A172 (cell line): ENCODE data around the gene SOBP. TPM values are rescaled to one million over a fixed set of nuclear protein-coding genes. Genes with fewer than 3 reads are reported as not detected.

Experiments
- DNase-seq: peaks from one replicate; pipeline ENCODE4 v3.0.0-alpha.2; 2015; ENCODE audit warnings: low spot score
- total RNA-seq: library from RNA; depleted of rRNA; stranded (reverse); fragments of >200 nt; shearing (Covaris generic); gene quantifications from 2 replicates; pipeline ENCODE4 v1.2.3, GENCODE V29; 2014; rRNA removed

Gene SOBP
- total RNA-seq, 1 experiment from 2014 or later: not detected

- DNase-seq: no peak
These were observed 200.2 kb downstream of the SOBP start for GRCh38 chr6:107689951-107690642.

GRCh38 chr6:107690643-107691061 lies 200.7 kb downstream of the SOBP start:
- no peak for DNase-seq

DNA sequence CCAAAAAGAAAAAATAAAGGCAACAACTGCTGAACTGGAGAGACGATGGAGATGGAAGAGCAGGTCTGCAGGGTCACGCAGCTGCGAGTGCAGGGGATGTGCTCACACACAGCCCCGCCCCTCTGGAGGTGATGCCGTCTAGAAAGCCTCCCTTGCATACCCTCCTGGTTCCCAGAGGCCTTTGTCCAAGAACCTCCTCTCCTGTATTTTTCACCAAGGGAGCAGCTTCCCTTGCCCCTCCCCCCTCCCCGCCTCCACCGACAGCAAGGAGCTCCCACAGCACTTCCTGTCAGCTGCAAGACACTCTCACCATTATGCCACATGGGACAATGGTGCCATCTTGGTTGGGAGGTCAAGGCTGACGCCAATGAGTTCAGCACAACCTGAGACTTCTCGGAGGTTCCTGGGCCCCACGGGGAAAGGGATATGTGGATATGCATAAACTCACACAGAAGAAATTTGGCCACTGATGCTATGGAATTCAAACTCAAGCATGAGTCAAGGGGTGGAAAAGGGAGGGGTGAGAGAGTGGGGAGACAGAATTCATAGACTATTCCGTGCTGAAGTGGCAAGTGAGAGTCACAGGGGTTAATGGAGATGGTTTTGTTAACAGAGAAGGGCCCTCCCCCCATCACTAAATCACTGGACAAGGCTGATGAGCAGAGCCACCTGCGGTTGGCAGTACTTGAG lies 201.3 kb downstream of the SOBP start:
- peak; percentile 18 for DNase-seq

DNA sequence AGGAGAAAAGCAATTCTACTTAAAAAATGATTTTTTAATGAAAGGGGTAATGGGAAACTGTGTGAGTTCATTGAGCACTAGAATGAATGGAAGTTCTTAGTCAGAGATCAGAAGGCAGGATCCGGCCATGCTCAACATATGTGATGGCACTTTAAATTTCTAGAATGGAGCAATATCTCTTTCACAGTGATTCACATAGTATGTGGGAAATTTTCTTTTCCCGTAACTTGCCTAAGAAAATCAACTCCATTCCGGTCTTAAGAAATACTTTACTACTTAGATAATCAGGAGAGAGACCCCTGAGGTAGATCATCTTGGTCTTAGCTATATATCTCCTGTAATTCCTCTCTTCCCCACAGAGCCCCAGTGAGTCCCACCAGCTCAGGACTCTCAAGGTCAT lies 202.4 kb downstream of the SOBP start:
- DNase-seq: no peak

DNA sequence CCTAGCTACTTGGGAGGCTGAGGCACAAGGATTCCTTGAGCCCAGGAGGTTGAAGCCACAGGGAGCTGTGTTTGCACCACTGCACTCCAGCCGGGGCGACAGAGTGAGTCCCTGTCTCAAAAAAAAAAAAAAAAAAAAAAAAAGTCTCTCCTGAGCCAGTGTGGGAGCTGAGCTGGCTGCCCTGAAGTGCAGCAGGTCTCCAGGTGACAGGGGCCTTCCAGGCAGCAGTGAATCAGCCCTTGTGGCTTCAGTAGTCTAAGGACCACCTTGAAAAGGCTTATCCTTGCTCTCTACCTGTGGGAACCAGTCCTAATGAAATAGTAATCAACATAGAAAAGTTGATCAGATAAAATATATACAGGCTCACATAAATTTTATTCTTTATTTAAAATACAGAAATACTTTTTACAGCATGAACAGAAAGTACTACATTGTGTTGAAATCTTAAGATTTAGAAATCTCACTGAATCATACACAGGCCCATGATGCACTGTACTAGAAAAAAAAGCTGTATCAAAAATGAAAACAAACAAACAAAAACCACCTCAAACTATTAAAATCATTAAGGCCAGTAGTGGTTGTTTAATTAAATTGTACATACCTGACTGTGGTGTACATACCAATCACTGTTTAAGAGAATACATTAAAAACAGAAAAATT lies 205.3 kb downstream of the SOBP start:
- no peak for DNase-seq

GRCh38 chr6:107697682-107698081 lies 207.8 kb downstream of the SOBP start:
- DNase-seq: no peak

DNA sequence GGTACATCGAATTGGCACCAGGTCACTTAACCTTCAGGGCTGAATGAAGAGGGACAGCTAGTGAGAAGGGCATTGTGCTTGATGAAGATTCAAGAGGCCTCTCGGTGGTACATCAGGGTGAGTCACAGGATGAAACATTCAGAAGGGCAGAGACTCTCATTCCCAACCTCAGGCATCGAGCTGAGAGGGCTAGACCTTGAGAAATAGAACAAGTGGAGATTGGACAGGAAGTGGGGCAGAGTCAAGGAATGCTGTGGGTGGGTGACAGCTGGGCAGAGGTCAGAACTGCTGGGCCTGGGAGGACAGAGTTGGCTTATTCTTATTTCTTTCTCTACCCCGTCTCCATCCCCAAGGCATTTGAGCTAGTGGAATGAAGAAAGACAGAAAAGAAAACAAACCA lies 208.2 kb downstream of the SOBP start:
- peak; percentile 62 for DNase-seq

GRCh38 chr6:107699254-107699653 lies 209.3 kb downstream of the SOBP start:
- no peak for DNase-seq

DNA sequence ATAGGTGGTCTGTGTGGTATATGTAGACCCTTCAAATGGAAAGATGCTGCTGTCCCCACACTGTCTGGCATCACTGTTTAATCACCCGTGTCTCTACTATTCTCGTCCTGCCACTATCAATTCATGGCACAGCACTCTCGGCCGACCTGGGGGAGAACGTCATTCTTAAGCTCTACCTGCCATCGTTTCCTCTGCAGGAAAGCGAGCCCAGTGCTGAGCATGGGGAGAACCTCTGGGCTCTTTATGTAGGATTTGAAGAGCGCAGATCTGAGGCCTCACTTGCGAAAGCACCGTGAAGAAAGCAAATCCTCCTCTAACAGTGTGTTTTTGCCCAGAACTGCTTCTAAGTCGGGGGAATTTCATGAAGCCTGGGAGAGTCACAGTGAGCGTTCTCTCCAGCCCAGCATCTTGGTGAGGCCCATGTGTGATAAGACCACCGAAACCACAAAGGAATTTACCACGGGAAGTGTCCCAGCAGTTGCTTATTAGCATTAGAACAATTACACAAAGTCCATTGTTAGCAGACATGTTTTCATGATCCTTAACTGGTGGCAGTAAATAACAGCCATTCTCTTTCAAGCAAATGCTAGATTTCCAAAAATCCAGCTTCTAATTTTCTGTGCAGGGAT lies 209.9 kb downstream of the SOBP start:
- DNase-seq: no peak

GRCh38 chr6:107703606-107704005 lies 213.7 kb downstream of the SOBP start:
- no peak for DNase-seq

- peak; percentile 11 for DNase-seq
These were observed 214.6 kb downstream of the SOBP start for GRCh38 chr6:107704347-107705013.

DNA sequence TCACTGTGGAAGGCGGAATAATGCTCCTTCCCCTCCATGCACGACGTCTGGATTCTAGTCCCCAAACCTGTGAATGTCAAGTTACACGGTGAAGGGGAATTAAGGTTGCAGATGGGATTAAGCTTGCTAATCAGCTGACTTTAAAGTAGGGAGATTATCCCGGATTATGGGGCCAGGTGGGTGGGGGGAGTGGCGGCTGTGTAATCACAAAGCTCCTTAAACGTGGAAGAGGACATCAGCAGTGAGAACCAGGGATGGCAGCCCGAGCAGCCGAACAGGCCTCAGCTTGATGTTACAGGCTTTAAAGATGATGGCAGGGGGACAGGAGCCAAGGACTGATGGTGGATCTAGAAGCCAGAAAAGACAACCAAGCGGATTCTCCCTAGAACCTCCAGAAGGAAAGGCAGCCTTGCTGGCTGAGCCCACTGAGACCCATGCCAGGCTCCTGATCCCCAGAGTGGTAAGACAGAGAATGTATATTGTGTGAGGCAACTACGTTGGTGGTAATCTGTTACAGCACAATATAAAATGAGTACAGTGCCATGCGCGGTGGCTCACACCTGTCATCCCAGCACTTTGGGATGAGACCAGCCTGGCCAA lies 216.7 kb downstream of the SOBP start:
- no peak for DNase-seq

- DNase-seq: no peak
These were observed 217.7 kb downstream of the SOBP start for GRCh38 chr6:107707346-107708275.

GRCh38 chr6:107708435-107708834 lies 218.5 kb downstream of the SOBP start:
- DNase-seq: no peak

DNA sequence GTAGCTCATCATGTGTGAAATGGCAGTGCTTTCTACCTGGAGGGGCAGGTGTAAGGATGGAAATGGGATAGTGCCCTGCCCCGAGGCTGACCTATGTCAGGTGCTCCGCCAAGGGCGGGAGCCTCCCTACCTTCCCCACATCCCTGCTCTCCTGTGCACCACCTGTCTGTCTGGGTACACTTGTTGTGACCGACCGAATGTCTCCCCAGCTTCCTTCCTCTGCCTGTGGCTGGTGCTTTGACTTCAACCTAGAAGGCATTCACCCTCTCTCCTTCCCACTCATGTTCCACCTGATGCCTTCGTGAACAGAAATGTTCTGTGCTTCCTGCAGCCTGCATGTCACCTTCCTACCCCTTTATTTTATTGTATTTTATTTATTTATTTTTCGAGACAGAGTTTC lies 219.4 kb downstream of the SOBP start:
- no peak for DNase-seq

Other genes with a start within 250 kb of the SOBP start
- gene PDSS2, start 30.6 kb upstream of the SOBP start, total RNA-seq: 7.3 and 8.2 TPM in 2 replicates